Activated CD4-positive, alpha-beta T cell treated with anti-CD3 and anti-CD28 coated beads for 36 hours (primary cell): ENCODE results near the gene TESMIN. TPM values are rescaled to one million over a fixed set of nuclear protein-coding genes. Genes with fewer than 3 reads are reported as not detected.
A peak's percentile ranks its signal among the peaks of the same experiment; 100 is the strongest.

Experiments
- ATAC-seq: fragments of 200-7000 bp; cut with Tn5 transposase; one replicate; pipeline ENCODE4 v1.10.0; 2021; ENCODE audit warnings: mild to moderate bottlenecking, moderate library complexity
- CTCF ChIA-PET: fragments of 350-600 bp; sonication (Branson Sonifier 250); formaldehyde crosslinking; loops from one replicate; lab custom pipeline; 2021; ENCODE audit warnings: antibody characterized with exemption; lab: Charles Lee
- POLR2A ChIA-PET: fragments of 350-600 bp; sonication (Branson Sonifier 250); formaldehyde crosslinking; loops from one replicate; lab custom pipeline; 2021; ENCODE audit warnings: antibody characterized with exemption, inconsistent platforms; lab: Charles Lee
- DNase-seq: peaks from one replicate; pipeline ENCODE4 v3.0.0-alpha.2; 2020
- H3K27ac Mint-ChIP-seq: one replicate; pipeline ENCODE4 v1.8.0; 2021; ENCODE audit warnings: mixed read lengths
- H3K27me3 Mint-ChIP-seq: one replicate; pipeline ENCODE4 v1.8.0; 2021; ENCODE audit warnings: mixed read lengths
- H3K36me3 Mint-ChIP-seq: one replicate; pipeline ENCODE4 v1.8.0; 2021; ENCODE audit warnings: low read depth, mixed read lengths
- H3K4me1 Mint-ChIP-seq: one replicate; pipeline ENCODE4 v1.8.0; 2021; ENCODE audit warnings: mixed read lengths
- H3K4me3 Mint-ChIP-seq: one replicate; pipeline ENCODE4 v1.8.0; 2021; ENCODE audit warnings: mild to moderate bottlenecking, moderate library complexity, mixed read lengths
- H3K9me3 Mint-ChIP-seq: one replicate; pipeline ENCODE4 v1.8.0; 2021; ENCODE audit warnings: low read depth, mixed read lengths
- intact Hi-C, 2 experiments: fragments of 100-400 bp; cut with DNase I in 1 of 2; cut with micrococcal nuclease in 1 of 2; formaldehyde crosslinking; loops; one replicate each; pipeline versions ENCODE4 v1.14.2 to v1.15.1; 2022 to 2024; cut with DNase I, micrococcal nuclease
- total RNA-seq, 2 experiments: library from RNA; stranded (reverse); gene quantifications; one replicate each; pipeline ENCODE4 v1.2.3, GENCODE V29; 2021

Gene TESMIN
- total RNA-seq, result 1 to 10 TPM; 2.9 to 3.5 TPM

- intact Hi-C loops, result loop anchor here (1.0 to 10.0 kb wide), 9 partner anchors 87 to 923 kb away; partner anchors contain the start of genes CHKA (in 1 of the 2), IGHMBP2 (in 1 of the 2), LTO1 (in 1 of the 2) and MRPL21 (in 1 of the 2)
- Mint-ChIP-seq H3K4me3 (peak within 1 kb of the TSS; percentile 65), H3K4me1 (peaks cover 2% of the 10 kb centered on the region), H3K36me3 (peaks cover 2% of the 10 kb centered on the region), H3K9me3 (no peaks in the 10 kb centered on the region), H3K27ac (peak within 1 kb of the TSS; percentile 65), H3K27me3 (no peaks in the 10 kb centered on the region)
- ChIA-PET CTCF (no interaction called here), POLR2A (no interaction called here)
- DNase-seq (peak; percentile 97), ATAC-seq (peak; percentile 96)
Observed at GRCh38 chr11:68751331-68751856, at the start of gene TESMIN. TSS of gene TESMIN (minus strand) at chr11:68751520. CDS start at chr11:68750660, 860 bp downstream.

GRCh38 chr11:68798221-68798813, 47.0 kb upstream of the TESMIN start:
- DNase-seq, result peak; percentile 74
- ChIA-PET POLR2A (no interaction called here), CTCF (interaction anchor here (0.6 to 1.8 kb wide), 8 partner anchors 23 to 228 kb away, joined by 3 to 7 read pairs (median 4); no protein-coding TSS in a partner anchor)
- H3K27me3 Mint-ChIP-seq, result no peaks in the 10 kb centered on the region
- no peaks in the 10 kb centered on the region for H3K9me3 Mint-ChIP-seq
- H3K36me3 Mint-ChIP-seq, result peaks cover 18% of the 10 kb centered on the region
- intact Hi-C loops, result loop anchor here in 1 of 2 experiments (2.0 kb wide), 1 partner anchor 166 kb away; no protein-coding TSS in a partner anchor
- H3K4me3 Mint-ChIP-seq, result no peak overlapping the region
- no peak overlapping the region for H3K27ac Mint-ChIP-seq
- ATAC-seq, result no peak
- no peaks in the 10 kb centered on the region for H3K4me1 Mint-ChIP-seq

GRCh38 chr11:68796801-68797200, 45.5 kb upstream of the TESMIN start:
- Mint-ChIP-seq H3K9me3 (no peaks in the 10 kb centered on the region), H3K27ac (no peak overlapping the region), H3K4me3 (no peak overlapping the region), H3K4me1 (no peaks in the 10 kb centered on the region), H3K27me3 (no peaks in the 10 kb centered on the region), H3K36me3 (peaks cover 21% of the 10 kb centered on the region)
- DNase-seq (no peak), ATAC-seq (no peak)
- ChIA-PET CTCF (interaction anchor here (0.6 to 1.8 kb wide), 3 partner anchors 11 to 133 kb away, joined by 3 to 6 read pairs (median 5); no protein-coding TSS in a partner anchor), POLR2A (no interaction called here)
- intact Hi-C loops, result no loop called here

GRCh38 chr11:68792400-68792966, 41.2 kb upstream of the TESMIN start:
- ChIA-PET CTCF (no interaction called here), POLR2A (interaction anchor here (0.5 kb wide), 1 partner anchor 77 kb away, joined by 5 read pairs; no protein-coding TSS in a partner anchor)
- Mint-ChIP-seq H3K27me3 (no peaks in the 10 kb centered on the region), H3K4me3 (no peak overlapping the region), H3K36me3 (peaks cover 9% of the 10 kb centered on the region), H3K27ac (no peak overlapping the region), H3K9me3 (no peaks in the 10 kb centered on the region), H3K4me1 (no peaks in the 10 kb centered on the region)
- ATAC-seq (no peak), DNase-seq (no peak)
- intact Hi-C loops, result no loop called here

GRCh38 chr11:68784653-68785052, 33.3 kb upstream of the TESMIN start:
- Mint-ChIP-seq H3K27ac (no peak overlapping the region), H3K36me3 (peaks cover 10% of the 10 kb centered on the region), H3K27me3 (no peaks in the 10 kb centered on the region), H3K4me3 (no peak overlapping the region), H3K9me3 (no peaks in the 10 kb centered on the region), H3K4me1 (no peaks in the 10 kb centered on the region)
- DNase-seq (no peak), ATAC-seq (no peak)
- intact Hi-C loops, result no loop called here
- POLR2A ChIA-PET, result no interaction called here
- CTCF ChIA-PET, result no interaction called here

- POLR2A ChIA-PET, result no interaction called here
- Mint-ChIP-seq H3K9me3 (no peaks in the 10 kb centered on the region), H3K36me3 (peaks cover 14% of the 10 kb centered on the region), H3K4me1 (no peaks in the 10 kb centered on the region), H3K4me3 (no peak overlapping the region), H3K27me3 (no peaks in the 10 kb centered on the region), H3K27ac (no peak overlapping the region)
- CTCF ChIA-PET, result no interaction called here
- DNase-seq (no peak), ATAC-seq (no peak)
- intact Hi-C loops, result no loop called here
Observed at GRCh38 chr11:68783216-68783821, 32.0 kb upstream of the TESMIN start.

- Mint-ChIP-seq H3K4me1 (no peaks in the 10 kb centered on the region), H3K27me3 (no peaks in the 10 kb centered on the region), H3K9me3 (no peaks in the 10 kb centered on the region), H3K36me3 (peaks cover 19% of the 10 kb centered on the region), H3K4me3 (no peak overlapping the region), H3K27ac (no peak overlapping the region)
- intact Hi-C loops, result no loop called here
- ATAC-seq, result no peak
- CTCF ChIA-PET, result no interaction called here
- no peak for DNase-seq
- POLR2A ChIA-PET, result no interaction called here
Observed at GRCh38 chr11:68782711-68783110, 31.4 kb upstream of the TESMIN start.

- Mint-ChIP-seq H3K4me1 (peaks cover 2% of the 10 kb centered on the region), H3K27me3 (no peaks in the 10 kb centered on the region), H3K36me3 (peaks cover 21% of the 10 kb centered on the region), H3K27ac (peak overlapping the region; percentile 20), H3K4me3 (no peak overlapping the region), H3K9me3 (no peaks in the 10 kb centered on the region)
- DNase-seq, result peak; percentile 24
- peak; percentile 36 for ATAC-seq
- intact Hi-C loops, result no loop called here
- POLR2A ChIA-PET, result no interaction called here
- CTCF ChIA-PET, result no interaction called here
Observed at GRCh38 chr11:68780829-68781228, 29.5 kb upstream of the TESMIN start.

GRCh38 chr11:68778205-68778604, 26.9 kb upstream of the TESMIN start:
- no peak for ATAC-seq
- Mint-ChIP-seq H3K4me3 (no peak overlapping the region), H3K27ac (no peak overlapping the region), H3K27me3 (no peaks in the 10 kb centered on the region), H3K36me3 (peaks cover 31% of the 10 kb centered on the region), H3K9me3 (no peaks in the 10 kb centered on the region), H3K4me1 (peaks cover 2% of the 10 kb centered on the region)
- DNase-seq, result no peak
- intact Hi-C loops, result no loop called here
- CTCF ChIA-PET, result no interaction called here
- POLR2A ChIA-PET, result no interaction called here

GRCh38 chr11:68776442-68777235, 25.3 kb upstream of the TESMIN start:
- intact Hi-C loops, result no loop called here
- peaks cover 2% of the 10 kb centered on the region for H3K4me1 Mint-ChIP-seq
- no peaks in the 10 kb centered on the region for H3K9me3 Mint-ChIP-seq
- no peaks in the 10 kb centered on the region for H3K27me3 Mint-ChIP-seq
- H3K27ac Mint-ChIP-seq, result no peak overlapping the region
- ChIA-PET CTCF (interaction anchor here (0.6 kb wide), 1 partner anchor 761 kb away, joined by 3 read pairs; no protein-coding TSS in a partner anchor), POLR2A (no interaction called here)
- no peak overlapping the region for H3K4me3 Mint-ChIP-seq
- peaks cover 35% of the 10 kb centered on the region for H3K36me3 Mint-ChIP-seq
- no peak for ATAC-seq
- no peak for DNase-seq

- no peak overlapping the region for H3K27ac Mint-ChIP-seq
- intact Hi-C loops, result no loop called here
- CTCF ChIA-PET, result no interaction called here
- DNase-seq (no peak), ATAC-seq (no peak)
- H3K4me3 Mint-ChIP-seq, result no peak overlapping the region
- H3K36me3 Mint-ChIP-seq, result peaks cover 35% of the 10 kb centered on the region
- POLR2A ChIA-PET, result no interaction called here
- H3K9me3 Mint-ChIP-seq, result no peaks in the 10 kb centered on the region
- H3K27me3 Mint-ChIP-seq, result no peaks in the 10 kb centered on the region
- H3K4me1 Mint-ChIP-seq, result peaks cover 2% of the 10 kb centered on the region
Observed at GRCh38 chr11:68775951-68776388, 24.6 kb upstream of the TESMIN start.
